GM18502 (cell line): ENCODE measurements around the gene CAPN13.

Experiments used
- ATAC-seq: cut with Tn5 transposase; IDR thresholded peaks from one replicate; pipeline ENCODE4 v1.9.1; 2021; ENCODE audit warnings: mild to moderate bottlenecking; ENCODE audit not compliant: unreplicated experiment, poor library complexity

The CAPN13 gene, protein sequence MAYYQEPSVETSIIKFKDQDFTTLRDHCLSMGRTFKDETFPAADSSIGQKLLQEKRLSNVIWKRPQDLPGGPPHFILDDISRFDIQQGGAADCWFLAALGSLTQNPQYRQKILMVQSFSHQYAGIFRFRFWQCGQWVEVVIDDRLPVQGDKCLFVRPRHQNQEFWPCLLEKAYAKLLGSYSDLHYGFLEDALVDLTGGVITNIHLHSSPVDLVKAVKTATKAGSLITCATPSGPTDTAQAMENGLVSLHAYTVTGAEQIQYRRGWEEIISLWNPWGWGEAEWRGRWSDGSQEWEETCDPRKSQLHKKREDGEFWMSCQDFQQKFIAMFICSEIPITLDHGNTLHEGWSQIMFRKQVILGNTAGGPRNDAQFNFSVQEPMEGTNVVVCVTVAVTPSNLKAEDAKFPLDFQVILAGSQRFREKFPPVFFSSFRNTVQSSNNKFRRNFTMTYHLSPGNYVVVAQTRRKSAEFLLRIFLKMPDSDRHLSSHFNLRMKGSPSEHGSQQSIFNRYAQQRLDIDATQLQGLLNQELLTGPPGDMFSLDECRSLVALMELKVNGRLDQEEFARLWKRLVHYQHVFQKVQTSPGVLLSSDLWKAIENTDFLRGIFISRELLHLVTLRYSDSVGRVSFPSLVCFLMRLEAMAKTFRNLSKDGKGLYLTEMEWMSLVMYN

DNA sequence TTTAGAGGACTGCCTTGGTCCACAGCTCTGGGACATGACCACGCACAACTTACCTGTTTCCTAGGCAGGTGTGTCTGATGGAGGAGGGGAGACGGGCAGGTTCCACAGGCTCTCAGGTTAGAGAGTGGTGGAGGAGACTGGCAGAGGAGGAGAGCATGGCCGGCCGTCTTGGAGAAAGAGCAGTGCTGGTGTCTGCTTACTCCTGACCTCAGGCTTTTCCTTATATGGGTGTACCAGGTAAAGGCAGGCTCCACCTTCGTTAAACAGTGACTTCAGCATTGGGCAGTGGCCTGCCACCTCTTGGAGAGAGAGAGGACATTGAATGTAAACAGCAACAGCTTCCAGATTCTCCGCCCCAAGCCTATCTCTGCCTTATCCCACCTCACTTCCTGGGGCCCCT is at the start of gene CAPN13:
CAPN13 (minus strand) TSS at position 198 of the 400 bp plus-strand sequence. CDS start 20,121 bp downstream, outside the sequence.
- ATAC-seq, result no peak

DNA sequence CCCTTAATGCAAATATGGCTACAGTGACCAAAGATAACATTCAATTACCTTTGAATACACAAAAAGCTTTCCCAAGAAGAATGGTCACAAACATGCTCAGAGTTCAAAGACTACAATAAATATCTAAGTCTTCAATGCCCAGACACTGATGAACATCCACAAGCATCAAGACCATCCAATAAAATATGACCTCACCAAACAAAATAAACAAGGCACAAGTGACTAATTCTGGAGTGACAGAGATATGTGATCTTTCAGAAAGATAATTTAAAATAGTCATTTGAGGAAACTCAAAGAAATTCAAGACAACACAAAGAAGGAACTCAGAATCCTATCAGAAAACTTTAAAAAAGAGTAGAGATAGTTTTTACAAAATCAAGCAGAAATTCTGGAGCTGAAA is 40.6 kb upstream of the CAPN13 start:
- no peak for ATAC-seq

DNA sequence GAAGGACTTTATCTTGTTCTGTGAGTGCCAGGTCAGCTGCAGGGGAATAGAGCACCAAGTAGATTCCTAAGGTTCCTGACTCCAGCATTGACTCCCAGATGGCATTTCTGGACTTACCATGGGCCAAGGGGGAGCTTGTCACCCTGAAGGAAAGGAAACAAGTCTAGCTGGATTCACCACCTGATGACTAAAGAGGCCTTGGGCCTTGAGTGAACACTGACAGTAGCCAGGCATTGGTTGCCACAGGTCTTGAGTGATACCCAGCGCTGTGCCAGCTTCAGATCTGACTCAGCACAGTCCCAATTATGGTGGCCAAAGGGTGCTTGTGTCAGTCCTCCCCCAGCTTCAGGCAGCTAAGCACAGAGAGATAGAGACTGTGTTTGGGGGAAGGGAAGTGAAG is 40.1 kb upstream of the CAPN13 start:
- no peak for ATAC-seq

DNA sequence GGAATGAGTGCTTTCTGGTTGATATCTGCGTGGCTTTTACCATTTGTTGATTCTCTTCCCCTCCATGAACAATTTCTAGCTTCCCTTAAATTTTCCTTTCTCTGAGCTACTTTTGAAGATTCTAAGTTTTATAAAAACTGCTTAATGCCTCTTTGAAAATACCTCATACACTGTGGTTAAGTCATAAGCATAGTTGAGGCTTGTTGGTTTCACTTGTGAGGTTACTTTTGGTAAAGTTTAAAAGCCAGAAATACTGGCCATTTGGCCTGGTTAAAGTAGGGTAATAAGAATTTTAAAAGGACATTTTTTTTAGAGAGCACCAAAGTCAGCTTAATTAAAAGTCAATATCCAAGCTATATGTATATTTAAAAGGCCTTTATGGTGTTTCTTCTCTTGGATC is 21.3 kb upstream of the CAPN13 start:
- ATAC-seq, result no peak

DNA sequence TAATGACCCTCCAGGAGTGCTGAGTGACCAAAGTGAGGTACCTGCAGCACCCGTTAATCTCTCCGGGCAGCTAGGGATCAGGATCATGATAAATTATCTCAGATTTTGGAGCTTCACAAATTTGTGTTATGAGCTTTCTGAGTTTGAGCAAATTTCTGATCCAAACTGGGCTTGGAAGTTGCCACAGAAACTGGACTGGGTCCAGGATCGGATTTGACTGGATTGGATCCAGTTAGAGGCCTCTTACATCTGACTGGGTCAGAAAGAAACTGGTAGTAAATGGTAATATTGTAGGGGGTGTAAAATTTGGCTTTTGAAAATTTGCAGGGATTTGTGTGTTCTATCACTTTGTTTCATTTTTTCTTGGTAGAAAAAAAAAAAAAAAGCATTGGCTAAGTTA is 19.7 kb upstream of the CAPN13 start:
- ATAC-seq, result no peak

DNA sequence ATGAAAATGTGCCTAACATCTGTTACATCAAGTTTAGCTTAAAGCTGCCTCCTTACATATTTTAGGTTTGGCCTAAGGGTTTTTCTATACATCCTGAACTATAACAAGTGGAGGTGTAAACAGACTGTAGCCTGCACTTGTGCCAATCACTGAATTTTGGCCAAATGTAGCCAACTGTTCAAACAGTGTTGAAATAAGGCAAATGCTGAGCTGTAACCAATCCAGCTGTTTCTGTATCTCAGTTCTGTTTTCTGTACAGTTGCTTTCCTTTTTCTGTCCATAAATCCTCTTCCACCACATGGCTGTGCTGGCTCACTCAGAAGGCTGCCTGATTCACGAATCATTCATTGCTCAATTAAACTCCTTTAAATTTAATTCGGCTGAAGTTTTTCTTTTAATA is 19.2 kb upstream of the CAPN13 start:
- no peak for ATAC-seq

DNA sequence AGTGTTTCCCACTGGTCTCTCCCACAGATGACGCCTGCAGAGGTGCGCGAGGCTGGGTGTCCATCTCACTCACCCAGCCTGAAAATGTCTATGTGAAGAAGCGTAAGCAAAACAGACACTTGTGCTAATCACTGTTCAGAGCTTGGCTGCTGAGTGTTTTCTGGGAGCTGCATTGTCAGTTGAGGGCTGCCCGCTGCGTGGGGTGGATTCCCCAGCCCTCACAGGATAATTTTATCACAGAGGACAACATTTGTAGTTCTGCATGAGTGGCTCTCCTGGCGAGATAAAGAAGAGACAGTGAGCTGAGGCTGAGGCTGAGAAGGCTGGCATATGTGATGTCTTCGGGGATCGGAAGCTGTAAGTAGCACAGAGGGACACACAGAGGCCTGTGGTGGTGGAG is 16.2 kb upstream of the CAPN13 start:
- no peak for ATAC-seq

DNA sequence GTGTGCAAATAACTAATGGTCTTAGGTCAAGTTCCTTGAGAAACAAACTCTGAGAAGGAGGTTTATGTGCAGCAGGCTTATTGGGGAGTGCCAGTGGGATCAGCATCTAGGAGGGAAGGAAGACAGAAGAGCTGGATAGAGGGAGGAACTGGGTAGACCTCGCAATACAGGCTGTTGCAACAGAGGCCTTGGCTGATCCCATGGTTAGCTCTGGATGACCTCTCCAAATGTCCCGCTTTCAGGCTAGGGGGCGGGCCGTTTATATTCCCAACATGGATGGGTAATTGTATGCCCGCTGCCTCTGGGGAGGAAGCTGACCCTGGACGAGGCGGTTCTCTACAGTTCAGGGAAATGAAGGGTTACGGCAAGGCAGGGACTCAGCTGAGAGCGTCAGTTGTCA is 14.7 kb upstream of the CAPN13 start:
- no peak for ATAC-seq

DNA sequence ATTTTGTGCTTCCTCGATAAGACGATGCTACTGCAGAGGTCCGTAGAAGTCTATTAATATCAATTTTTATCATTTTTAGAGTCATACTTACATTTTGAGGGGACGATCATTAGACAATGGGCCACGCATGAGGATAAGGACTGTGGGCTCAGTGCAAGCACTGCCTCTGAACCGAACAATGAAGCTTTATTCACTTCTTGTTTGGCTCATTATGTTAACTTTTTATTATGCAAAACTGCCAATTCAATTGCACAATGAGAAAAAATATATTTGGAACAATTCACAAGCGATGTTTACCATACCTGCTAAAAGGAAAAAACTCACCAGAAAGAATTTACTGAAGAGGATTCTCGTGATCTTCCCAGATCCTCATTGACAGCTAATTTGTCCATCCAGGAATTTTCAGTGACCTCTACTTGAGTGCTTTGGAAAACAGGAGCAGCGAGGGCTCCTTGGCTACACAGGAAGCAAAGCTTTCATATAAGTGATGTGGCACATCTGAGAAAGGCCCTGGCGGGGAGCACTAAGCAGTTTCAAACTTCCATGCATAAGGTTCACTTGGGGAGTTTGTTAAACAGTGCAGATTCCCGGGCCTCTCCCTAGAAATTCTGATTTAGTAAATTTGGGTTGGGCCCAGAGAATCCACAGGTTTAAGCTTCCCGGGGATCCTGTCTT is 13.3 kb upstream of the CAPN13 start:
- ATAC-seq, result no peak

DNA sequence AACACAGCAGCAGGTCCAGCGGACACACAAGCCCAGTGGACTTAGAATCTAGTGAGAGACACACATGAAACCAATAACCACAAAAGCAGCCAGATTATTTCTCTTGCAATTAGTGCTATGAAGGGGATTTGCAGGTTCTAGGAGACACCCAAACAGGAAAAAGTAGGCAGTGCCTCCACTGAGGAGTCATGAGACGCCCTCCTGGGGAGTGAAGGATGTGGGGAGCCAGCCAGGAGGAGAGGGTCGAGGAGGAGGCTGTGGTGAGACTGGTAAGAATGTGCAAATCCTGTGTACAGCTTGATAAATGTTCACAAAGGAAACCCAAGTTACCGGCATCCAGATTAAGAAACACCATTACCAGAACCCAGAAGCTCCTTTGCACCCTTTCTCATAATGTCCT is 2.7 kb upstream of the CAPN13 start:
- no peak for ATAC-seq

DNA sequence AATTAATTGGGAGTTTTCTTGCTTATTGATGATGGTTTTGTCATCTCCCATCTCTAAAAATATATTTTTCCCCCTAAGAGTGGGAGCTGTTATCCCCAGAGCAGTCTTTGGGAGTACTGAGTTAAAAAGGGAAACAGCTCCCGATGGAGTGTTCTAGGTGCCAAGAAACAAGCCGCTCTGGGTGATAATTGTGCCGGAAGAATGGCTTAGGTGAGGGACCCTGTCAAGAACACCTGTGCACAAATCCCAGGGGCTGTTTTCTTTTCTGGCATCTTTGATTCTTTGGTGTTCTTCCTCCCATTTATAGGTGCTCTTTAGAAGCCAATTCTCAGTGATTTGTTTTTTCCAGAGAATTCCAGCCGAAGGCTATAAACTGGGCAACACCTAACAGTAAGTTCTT is 1.4 kb upstream of the CAPN13 start:
- no peak for ATAC-seq

DNA sequence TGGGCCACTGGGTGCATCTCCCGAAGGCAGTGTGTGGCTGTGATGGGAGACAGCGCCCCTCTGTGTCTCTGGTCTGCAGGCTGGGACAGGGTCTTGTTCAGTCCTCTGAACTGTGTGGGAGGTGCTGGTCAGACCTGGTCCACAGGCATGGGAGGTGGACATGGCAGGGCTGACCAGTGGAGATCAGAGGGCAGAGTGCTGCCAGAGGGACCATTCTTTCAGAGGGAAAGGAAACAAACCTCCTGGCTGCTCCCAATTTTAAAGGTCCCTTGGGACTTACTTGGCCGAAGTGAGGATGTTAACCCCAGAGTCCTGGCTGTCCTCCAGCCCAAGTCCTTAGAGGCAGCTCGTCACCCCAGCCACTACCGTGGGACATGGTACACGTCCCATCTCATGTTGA is 4.0 kb downstream of the CAPN13 start:
- no peak for ATAC-seq

DNA sequence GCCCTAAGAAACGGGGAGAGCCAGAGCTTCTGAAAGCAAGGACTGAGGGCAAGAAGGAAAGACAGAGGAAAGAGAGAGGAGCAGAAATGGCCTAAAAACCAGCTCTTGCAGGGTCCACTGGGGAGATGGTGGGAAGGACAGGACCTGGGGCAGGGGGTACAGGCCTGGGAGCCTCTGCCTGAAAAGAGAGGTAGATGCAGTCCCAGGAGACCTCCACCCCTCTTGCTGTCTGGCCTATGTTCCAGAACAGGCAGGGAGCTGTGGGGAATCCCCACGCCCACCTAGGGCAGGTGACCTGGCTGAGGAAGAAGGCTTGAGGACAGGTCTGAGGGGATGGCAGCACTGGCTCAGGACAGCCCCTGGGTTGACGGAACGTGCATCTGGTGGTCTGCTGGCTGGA is 4.6 kb downstream of the CAPN13 start:
- ATAC-seq, result no peak

DNA sequence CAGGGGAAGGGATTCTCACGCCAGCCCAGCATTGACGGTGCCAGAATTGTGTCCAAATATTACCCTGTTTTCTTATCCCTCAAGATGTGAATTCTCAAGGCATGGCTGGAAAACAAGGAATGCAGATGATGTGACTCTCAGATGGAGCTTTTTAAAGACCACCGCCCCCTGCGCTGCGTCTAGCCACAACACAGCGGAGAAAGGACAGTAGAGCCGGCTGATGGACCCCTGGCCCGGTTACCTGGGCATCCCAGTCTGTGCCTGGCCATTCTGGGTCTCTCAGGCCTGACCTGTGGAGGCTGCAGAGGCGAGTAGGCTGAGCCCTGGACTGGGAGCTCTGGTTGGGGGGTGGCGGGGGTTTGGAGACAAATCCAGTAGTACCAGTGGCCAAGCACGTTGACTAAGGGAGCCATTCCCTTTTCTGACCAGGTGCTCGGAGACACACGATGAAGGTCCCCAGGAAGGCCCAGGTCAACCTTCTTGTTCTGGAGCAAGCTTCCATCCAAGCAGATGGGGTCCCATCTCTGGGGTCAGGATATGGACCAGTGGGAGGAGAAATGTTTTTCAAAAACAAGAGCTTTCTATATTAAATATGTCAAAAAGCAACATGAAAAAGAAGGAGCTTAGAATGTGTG is 5.3 kb downstream of the CAPN13 start:
- ATAC-seq, result no peak

DNA sequence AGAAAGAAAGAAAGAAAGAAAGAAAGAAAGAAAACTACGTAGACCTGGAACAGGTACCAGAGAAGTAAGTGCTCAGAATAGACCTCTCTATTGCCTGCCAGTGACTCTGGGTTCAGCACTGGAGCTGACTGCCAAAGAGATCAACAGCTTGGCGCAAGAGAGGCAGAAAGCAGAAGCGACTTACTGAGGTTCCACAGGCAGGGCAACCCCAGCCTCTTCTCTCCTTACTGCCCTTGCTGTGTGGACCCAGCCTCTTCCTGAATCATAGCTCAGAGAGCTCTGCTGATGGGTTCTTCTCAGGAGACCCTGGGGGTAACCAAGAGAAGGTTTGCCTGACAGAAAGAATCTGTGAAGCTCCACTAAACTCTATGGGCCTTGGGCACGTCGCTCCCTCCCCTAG is 7.1 kb downstream of the CAPN13 start:
- no peak for ATAC-seq

DNA sequence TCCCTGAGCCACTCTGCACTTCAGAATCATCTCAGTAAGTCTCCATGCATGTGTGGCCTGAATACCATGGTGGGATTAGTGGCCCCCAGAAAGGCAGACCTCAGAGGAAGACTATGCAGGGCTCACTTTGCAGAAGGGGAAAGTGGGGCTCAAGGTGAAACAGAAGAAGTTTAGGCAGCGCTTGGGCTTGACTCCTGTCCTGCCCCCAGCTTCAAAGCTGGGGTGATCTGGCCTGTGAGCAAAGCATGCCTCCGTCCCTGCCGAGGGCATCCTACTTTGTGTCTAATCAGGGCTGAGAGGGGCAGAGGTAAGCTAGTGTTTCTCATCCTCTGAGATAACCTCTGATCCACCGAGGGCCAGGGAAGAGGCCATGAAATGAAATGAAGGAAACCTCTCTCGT is 7.9 kb downstream of the CAPN13 start:
- no peak for ATAC-seq

DNA sequence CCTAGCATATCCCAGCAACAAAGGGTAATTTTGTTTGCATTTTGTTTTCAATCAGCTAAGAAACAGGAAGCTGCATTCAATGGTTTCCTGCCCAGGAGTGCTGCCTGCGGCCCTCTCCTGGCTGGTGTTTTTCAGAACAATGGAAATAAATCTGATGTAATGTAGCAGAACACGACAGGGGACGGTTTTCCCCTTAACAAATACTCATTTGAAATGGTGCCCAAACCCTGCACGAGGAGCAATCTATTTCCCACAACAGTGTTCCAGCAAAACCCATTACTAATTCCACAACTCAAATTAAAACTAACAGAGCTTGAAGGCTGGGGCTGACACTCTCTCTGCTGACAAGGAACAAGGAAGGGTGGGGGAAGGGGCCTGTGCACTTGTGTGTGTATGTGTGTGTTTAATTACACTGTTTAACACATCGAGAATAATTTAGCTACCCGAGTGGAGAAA is 8.7 kb downstream of the CAPN13 start:
- ATAC-seq, result no peak

DNA sequence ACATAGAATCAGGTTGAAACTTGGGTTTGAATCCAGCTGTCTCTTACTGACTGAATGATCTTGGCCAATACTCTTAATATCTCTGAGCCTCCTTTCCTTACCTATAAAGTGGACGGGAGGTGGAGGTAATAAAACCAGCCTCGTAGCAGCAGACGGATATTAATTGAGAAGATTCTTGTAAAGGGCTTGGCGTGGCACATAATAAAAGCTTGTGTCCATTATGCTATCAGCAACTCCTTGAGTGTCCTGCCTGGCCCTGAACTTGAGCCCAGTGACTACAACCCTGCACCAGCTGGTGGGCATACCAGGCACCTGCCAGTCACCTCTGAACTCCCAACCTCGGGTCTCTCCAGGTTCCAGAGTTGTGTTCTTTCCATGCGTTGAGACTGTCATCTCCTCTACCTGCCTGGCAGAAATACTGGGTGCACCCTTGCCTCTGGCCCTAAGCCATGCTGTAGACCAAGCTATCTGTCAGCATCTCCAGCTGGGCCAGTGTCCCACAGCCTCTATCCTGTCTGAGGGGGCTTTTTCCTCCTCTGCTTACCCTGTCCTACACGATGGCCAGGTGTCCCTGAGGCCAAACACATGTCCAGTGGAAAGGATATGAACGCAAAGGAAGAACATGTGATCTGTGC is 9.7 kb downstream of the CAPN13 start:
- no peak for ATAC-seq

DNA sequence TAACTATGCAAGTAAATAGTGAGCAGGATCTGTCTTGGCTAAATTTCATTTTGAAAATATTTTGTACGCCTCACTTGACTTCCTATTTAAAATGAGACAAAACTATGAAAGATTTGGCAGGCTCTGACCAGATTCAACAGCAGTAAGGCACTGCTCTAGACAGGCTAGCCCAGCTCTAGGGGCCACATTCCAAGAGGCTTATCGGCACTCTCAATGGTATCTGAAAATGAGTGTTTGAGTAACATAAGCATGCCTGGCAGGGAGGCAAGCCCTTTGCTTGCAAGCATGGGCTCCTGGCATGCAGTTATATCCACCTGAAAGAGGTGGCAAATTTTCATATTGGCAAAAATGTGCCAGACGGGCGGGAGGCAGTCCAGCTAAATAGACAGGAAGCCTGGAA is 10.5 kb downstream of the CAPN13 start:
- ATAC-seq, result no peak

DNA sequence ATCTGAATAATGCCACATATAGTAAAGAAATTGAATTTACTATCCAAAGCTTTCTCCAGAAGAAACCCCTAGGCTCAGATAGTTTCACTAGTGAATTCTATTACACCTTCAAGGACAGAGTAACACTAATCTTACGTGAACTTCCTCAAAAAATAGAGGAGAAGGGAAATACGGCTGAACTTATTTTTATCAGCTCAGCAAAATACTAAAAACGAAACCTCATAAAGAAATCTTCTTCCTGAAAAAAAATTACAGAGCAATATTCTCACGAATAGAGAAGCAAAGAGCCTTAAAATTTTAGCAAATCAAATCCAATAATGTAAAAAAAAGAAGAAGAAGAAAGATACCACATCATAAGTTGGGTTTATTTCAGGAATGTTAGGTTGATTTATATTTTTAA is 14.7 kb downstream of the CAPN13 start:
- no peak for ATAC-seq
